ENCODE data around the gene SKIDA1.

- TF ChIP-seq, protein P1, sequence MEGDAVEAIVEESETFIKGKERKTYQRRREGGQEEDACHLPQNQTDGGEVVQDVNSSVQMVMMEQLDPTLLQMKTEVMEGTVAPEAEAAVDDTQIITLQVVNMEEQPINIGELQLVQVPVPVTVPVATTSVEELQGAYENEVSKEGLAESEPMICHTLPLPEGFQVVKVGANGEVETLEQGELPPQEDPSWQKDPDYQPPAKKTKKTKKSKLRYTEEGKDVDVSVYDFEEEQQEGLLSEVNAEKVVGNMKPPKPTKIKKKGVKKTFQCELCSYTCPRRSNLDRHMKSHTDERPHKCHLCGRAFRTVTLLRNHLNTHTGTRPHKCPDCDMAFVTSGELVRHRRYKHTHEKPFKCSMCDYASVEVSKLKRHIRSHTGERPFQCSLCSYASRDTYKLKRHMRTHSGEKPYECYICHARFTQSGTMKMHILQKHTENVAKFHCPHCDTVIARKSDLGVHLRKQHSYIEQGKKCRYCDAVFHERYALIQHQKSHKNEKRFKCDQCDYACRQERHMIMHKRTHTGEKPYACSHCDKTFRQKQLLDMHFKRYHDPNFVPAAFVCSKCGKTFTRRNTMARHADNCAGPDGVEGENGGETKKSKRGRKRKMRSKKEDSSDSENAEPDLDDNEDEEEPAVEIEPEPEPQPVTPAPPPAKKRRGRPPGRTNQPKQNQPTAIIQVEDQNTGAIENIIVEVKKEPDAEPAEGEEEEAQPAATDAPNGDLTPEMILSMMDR (IDR thresholded peaks at IDR 0.05; ENCODE audit: low read depth, low read length), result no peak
- TF ChIP-seq MAX (IDR thresholded peaks at IDR 0.05; ENCODE audit: low read depth, low read length) (no peak), POLR2A (IDR thresholded peaks at IDR 0.05; ENCODE audit: extremely low read depth, insufficient read length) (no peak)
Observed at GRCh38 chr10:21528236-21529031, 3.0 kb upstream of the SKIDA1 start.
